Heart left ventricle (tissue), 13 donors: ENCODE data around the gene PKN1.

ENCODE experiments used
- POLR2A ChIP-seq, 2 donors: fragments of 450-650 bp; IDR thresholded peaks; one replicate each; pipeline ENCODE4 v1.6.1; 2017; ENCODE audit warnings: antibody characterized with exemption in 2 of 2, mild to moderate bottlenecking in 2 of 2, moderate library complexity in 2 of 2
- TF ChIP-seq, protein P1 (sequence below), 12 donors: fragments of 200-600 bp; sonication (generic) in 4 of 12; IDR thresholded peaks; one replicate each; pipeline versions ENCODE4 v1.5.0 to v1.8.0; 2018 to 2022; ENCODE audit warnings: antibody characterized with exemption in 12 of 12, mild to moderate bottlenecking in 5 of 12
- donor health status: ischemic (EF 13 %, LVEDD 7.1; RV severe dilation, severe dysfunction).
- donor health status: DM: no; HTN: yes; CAD: no.
- donor health status: DM: no; HTN: no; CAD: no.
- donor health status: ischemic (EF 25% LVEDD 6.9; RV normal size, moderate dysfunction).
- donor health status: ischemic (EF 25% LVEDD 5.7; RV mildly dilated, moderate dysfunction).
- donor health status: ischemic (EF 35%, LVEDD 5.7; RV mildly dilated, moderate dysfunction).
- donor health status: nonischemic (EF 11% LVEDD 7.7; RV severe dilation, severe dysfunction).
- donor health status: DM: yes; HTN: yes; CAD: no.
- donor health status: PGD.
- donor health status: ischemic (EF 29% LVEDD 5.4; RV normal size, mild dysfunction).
- donor health status: nonischemic (EF 23%, LVEDD 6.1; RV moderate dilation, normal function).

DNA sequence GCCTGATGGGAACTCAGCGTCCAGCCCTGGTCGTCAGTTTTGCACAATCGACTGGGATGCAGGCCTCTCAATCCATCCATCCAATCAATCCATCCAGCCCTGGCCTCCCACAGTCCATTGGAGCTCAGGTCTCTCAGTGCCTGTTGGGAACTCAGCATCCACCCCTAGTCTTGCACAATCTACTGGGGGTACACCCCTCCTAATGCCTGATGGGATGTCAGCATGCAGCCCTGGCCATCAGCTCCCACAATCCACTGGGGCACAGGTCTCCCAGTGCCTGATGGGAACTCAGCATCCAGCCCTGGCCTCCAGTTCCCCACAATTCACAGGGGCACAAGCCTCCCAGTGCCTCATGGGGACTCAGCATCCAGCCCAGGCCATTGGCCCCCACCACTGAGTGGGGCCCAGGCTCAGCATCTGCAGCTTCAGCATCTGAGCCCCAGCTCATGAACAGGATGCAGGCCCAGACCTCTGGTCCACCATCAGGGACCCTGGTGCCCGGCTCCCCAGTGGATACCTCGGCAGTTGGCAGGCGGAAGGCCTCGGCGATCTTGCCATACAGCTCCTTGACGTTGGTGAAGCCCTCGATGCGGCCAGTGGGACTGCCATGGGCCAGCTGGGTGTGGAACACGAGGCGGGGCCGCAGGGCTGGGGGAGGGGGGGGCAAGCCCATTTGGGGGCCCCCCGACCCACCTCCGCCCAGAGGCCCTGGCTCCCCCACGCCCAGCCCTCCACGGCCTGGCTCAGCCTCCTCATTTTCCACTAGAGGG lies 49.3 kb downstream of the PKN1 start:
- TF ChIP-seq, protein P1, sequence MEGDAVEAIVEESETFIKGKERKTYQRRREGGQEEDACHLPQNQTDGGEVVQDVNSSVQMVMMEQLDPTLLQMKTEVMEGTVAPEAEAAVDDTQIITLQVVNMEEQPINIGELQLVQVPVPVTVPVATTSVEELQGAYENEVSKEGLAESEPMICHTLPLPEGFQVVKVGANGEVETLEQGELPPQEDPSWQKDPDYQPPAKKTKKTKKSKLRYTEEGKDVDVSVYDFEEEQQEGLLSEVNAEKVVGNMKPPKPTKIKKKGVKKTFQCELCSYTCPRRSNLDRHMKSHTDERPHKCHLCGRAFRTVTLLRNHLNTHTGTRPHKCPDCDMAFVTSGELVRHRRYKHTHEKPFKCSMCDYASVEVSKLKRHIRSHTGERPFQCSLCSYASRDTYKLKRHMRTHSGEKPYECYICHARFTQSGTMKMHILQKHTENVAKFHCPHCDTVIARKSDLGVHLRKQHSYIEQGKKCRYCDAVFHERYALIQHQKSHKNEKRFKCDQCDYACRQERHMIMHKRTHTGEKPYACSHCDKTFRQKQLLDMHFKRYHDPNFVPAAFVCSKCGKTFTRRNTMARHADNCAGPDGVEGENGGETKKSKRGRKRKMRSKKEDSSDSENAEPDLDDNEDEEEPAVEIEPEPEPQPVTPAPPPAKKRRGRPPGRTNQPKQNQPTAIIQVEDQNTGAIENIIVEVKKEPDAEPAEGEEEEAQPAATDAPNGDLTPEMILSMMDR (IDR thresholded peaks at IDR 0.05): no peak
- TF ChIP-seq POLR2A (IDR thresholded peaks at IDR 0.05): no peak
